Measurements from ENCODE around the gene AGGF1.

- TF ChIP-seq, protein P1, sequence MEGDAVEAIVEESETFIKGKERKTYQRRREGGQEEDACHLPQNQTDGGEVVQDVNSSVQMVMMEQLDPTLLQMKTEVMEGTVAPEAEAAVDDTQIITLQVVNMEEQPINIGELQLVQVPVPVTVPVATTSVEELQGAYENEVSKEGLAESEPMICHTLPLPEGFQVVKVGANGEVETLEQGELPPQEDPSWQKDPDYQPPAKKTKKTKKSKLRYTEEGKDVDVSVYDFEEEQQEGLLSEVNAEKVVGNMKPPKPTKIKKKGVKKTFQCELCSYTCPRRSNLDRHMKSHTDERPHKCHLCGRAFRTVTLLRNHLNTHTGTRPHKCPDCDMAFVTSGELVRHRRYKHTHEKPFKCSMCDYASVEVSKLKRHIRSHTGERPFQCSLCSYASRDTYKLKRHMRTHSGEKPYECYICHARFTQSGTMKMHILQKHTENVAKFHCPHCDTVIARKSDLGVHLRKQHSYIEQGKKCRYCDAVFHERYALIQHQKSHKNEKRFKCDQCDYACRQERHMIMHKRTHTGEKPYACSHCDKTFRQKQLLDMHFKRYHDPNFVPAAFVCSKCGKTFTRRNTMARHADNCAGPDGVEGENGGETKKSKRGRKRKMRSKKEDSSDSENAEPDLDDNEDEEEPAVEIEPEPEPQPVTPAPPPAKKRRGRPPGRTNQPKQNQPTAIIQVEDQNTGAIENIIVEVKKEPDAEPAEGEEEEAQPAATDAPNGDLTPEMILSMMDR (conservative IDR thresholded peaks at IDR 0.05; ENCODE audit: low read depth in 2 of 2), result no peak
- TF ChIP-seq POLR2AphosphoS5 (IDR thresholded peaks at IDR 0.05; ENCODE audit: low read depth), result no peak
- TF ChIP-seq, protein P2, sequence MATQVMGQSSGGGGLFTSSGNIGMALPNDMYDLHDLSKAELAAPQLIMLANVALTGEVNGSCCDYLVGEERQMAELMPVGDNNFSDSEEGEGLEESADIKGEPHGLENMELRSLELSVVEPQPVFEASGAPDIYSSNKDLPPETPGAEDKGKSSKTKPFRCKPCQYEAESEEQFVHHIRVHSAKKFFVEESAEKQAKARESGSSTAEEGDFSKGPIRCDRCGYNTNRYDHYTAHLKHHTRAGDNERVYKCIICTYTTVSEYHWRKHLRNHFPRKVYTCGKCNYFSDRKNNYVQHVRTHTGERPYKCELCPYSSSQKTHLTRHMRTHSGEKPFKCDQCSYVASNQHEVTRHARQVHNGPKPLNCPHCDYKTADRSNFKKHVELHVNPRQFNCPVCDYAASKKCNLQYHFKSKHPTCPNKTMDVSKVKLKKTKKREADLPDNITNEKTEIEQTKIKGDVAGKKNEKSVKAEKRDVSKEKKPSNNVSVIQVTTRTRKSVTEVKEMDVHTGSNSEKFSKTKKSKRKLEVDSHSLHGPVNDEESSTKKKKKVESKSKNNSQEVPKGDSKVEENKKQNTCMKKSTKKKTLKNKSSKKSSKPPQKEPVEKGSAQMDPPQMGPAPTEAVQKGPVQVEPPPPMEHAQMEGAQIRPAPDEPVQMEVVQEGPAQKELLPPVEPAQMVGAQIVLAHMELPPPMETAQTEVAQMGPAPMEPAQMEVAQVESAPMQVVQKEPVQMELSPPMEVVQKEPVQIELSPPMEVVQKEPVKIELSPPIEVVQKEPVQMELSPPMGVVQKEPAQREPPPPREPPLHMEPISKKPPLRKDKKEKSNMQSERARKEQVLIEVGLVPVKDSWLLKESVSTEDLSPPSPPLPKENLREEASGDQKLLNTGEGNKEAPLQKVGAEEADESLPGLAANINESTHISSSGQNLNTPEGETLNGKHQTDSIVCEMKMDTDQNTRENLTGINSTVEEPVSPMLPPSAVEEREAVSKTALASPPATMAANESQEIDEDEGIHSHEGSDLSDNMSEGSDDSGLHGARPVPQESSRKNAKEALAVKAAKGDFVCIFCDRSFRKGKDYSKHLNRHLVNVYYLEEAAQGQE (IDR thresholded peaks at IDR 0.05; ENCODE audit: unreplicated experiment), result no peak
- TF ChIP-seq ZNF114 (CRISPR knock-in tag; IDR thresholded peaks at IDR 0.05), result no peak
- no peak for TF ChIP-seq EZH2phosphoT487 (IDR thresholded peaks at IDR 0.05; ENCODE audit: unreplicated experiment)
- no peak for TF ChIP-seq EZH2 (IDR thresholded peaks at IDR 0.05; ENCODE audit: low read depth, unreplicated experiment)
- TF ChIP-seq, protein P3, sequence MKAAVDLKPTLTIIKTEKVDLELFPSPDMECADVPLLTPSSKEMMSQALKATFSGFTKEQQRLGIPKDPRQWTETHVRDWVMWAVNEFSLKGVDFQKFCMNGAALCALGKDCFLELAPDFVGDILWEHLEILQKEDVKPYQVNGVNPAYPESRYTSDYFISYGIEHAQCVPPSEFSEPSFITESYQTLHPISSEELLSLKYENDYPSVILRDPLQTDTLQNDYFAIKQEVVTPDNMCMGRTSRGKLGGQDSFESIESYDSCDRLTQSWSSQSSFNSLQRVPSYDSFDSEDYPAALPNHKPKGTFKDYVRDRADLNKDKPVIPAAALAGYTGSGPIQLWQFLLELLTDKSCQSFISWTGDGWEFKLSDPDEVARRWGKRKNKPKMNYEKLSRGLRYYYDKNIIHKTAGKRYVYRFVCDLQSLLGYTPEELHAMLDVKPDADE (IDR thresholded peaks at IDR 0.05), result no peak
- no peak for TF ChIP-seq CREB1 (CRISPR knock-in tag; IDR thresholded peaks at IDR 0.05; ENCODE audit: low read depth)
- TF ChIP-seq STAT1 (IDR thresholded peaks at IDR 0.05; ENCODE audit: unreplicated experiment), result no peak
Measured at GRCh38 chr5:77008413-77008812, 21.8 kb upstream of the AGGF1 start.
